IPS DF 19.7 (cell line): Measurements from ENCODE around the gene ZNF512B.
"Not testable (repeated sequence)": the region's sequence is repeated elsewhere in the genome, so short reads cannot be mapped to it uniquely, and the experiment has no call there.

Source experiments
- DNase-seq: peaks from one replicate; pipeline ENCODE4 v3.0.0-alpha.2; 2013; ENCODE audit warnings: low read depth, low spot score

ZNF512B gene, protein sequence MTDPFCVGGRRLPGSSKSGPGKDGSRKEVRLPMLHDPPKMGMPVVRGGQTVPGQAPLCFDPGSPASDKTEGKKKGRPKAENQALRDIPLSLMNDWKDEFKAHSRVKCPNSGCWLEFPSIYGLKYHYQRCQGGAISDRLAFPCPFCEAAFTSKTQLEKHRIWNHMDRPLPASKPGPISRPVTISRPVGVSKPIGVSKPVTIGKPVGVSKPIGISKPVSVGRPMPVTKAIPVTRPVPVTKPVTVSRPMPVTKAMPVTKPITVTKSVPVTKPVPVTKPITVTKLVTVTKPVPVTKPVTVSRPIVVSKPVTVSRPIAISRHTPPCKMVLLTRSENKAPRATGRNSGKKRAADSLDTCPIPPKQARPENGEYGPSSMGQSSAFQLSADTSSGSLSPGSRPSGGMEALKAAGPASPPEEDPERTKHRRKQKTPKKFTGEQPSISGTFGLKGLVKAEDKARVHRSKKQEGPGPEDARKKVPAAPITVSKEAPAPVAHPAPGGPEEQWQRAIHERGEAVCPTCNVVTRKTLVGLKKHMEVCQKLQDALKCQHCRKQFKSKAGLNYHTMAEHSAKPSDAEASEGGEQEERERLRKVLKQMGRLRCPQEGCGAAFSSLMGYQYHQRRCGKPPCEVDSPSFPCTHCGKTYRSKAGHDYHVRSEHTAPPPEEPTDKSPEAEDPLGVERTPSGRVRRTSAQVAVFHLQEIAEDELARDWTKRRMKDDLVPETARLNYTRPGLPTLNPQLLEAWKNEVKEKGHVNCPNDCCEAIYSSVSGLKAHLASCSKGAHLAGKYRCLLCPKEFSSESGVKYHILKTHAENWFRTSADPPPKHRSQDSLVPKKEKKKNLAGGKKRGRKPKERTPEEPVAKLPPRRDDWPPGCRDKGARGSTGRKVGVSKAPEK

DNA sequence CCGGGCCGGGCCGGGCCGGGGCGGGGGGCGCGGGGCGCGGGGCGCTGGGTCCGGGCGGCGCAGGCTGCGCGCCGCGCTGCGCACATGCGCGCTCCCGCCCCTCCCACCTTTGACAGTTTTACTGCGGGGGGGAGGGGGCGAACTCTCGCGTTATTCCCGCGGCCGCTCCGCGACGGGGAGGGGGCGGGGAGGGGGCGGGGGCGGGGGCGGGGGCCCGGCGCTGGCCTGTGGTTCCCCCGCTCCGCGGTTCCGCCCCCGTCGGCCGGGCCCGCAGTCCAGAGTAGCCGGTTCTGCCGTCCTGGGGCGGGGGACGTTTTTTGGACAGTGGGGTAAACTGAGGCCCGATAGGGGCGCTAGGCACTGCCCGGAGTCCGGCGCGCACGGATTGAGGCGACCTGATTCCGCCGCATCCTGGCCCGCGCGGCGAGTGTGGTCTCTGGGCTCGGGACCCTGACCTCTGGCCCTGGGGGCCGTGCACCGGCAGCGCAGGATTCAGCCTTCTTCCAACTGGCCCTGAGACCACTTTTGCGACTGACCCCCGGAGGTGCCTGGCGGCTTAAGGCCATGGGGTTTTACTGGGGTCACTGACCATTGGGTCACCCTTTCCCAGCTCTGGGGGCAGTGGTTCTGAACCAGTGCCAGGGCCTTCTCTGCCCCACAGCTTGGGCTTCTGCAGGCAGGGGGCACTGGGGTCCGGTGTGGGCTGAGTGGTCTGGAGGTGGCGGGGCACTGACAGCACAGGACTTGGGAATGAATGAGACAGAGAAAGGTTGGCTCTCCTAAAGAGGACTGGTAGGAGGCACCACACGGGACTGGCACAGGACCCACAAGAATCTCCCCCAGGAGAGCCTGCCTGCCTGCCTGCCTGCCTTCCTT lies at the start of gene ZNF512B:
Gene ZNF512B, minus strand, starts transcription at position 93 of the 876 bp plus-strand sequence. CDS start 1,980 bp downstream, outside the sequence.
- DNase-seq: no peak

DNA sequence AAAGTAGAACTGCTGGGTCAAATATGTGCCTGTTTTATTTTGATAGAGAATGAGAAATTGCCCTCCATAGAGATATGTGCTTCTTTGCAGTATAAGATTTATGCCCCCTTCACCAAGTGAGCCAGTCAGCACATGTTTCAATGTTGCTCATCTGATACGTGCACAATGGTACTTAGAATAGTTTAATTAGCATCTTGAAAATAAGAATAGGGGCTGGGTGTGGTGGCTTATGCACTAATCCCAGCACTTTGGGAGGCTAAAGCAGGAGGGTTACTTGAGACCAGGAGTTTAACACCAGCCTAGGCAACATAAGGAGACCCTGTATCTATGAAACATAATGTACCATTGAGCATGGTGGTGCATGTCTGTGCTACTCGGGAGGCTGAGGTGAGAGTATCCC lies 45.9 kb upstream of the ZNF512B start:
- DNase-seq: no peak

DNA sequence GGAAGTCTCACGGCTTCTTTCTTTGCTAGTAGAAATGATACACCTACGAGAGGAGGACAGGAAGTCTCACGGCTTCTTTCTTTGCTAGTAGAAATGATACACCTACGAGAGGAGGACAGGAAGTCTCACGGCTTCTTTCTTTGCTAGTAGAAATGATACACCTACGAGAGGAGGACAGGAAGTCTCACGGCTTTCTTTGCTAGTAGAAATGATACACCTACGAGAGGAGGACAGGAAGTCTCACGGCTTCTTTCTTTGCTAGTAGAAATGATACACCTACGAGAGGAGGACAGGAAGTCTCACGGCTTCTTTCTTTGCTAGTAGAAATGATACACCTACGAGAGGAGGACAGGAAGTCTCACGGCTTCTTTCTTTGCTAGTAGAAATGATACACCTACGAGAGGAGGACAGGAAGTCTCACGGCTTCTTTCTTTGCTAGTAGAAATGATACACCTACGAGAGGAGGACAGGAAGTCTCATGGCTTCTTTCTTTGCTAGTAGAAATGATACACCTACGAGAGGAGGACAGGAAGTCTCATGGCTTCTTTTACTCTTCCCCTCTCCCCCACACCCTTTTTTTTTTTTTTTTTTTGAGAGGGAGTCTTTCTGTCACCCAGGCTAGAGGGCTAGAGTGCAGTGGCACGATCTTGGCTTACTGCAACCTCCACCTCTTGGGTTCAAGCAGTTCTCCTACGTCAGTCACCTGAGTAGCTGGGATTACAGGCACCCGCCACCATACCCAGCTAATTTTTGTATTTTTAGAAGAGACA lies 42.8 kb upstream of the ZNF512B start:
- DNase-seq: not testable (repeated sequence)

DNA sequence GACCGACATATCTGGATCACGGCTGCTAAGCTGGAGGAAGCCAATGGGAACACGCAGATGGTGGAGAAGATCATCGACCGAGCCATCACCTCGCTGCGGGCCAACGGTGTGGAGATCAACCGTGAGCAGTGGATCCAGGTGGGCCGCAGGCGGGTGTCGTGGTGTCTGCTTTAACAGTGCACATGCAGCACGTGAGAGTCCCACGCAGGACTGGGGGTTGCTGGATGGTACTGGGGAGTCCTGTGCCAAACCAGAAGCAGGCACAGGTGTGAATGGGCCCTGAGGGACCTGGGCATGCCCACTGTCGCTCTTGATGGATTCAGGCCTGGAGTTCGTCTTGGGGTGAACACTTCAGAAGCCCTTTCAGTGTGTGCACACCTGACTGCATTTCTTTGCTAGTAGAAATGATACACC lies 41.6 kb upstream of the ZNF512B start:
- no peak for DNase-seq

DNA sequence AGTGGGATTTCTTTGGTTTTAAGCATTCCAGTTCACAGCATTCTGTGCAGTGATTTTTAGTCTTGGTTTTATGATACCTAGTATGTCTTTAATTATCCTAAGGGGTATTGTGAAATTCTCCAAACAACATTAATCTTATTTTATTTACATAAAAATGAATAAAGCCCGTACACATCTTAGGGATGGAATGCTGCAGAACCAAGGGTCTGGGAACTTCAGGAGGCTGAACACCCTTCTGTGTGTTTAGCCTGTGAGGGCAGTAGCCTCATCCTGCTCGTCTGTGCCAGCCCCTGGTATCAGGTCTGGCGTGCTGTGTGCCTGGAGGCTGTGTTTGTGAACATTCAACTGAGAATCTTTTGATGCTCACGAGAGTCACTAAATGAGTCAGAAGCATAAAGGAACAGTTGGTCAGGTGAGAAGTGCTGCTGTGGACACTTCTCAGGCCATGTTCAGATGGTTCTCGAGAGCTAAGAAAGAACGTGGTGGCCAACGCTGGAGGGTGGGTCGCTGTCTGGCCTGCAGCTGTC lies 41.0 kb upstream of the ZNF512B start:
- DNase-seq: no peak

DNA sequence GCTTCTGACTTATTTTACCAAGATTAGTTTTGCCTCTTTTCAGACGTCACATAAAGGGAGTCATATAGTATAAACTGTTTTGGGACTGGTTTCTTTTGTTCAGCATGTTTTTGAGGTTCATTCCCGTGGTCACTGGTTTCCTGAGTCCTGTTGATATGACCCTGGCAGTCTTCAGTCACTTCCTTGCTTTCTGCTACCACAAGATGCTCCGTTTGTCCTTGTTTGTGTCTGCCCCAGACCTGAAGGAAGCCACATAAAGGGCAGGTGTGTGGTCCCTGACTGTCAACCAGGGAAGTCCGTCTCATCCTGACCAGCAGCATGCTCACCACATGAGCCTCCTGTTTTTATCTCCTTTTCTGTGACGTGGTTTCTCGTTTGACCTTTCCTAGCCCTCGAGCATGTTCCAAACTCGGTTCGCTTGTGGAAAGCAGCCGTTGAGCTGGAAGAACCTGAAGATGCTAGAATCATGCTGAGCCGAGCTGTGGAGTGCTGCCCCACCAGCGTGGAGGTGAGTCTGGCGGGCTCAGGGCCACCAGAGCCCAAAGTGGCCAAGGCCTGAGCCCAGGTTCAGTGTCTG lies 40.2 kb upstream of the ZNF512B start:
- no peak for DNase-seq

DNA sequence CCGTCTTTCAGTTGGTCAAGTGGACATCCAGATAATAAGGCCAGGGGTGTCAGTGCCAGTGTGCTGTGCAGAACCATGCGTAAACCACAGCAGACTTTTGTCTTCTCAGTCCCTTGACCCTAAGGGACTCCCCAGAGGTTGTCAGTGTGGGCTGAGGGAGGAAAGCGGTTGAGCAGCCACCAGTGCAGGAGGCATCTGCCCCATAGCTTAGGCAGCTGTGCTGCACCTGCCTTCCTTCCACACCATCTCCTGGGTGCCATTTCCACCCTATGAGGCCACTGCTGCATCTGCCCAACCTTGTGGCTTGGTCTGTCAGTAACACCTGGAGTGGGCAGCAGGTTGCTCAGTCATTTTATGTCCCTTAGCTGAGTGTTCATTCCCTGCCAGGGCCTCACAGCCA lies 37.2 kb upstream of the ZNF512B start:
- no peak for DNase-seq

DNA sequence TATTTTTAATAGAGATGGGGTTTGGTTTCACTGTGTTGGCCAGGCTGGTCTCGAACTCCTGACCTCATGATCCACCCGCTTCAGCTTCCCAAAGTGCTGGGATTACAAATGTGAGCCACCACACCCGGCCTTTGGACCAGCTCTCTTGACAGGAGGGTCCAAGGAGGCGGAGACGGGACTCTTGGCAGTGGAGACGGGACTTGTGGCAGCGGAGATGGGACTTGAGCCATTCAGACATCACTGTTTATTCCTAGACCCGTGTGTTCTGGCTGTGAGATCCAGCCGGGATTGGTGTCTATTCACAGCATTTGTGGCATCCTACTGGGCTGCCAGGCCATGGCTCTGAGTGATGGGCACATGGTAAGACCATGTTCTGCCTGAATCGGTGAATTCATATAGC lies 36.8 kb upstream of the ZNF512B start:
- DNase-seq: no peak

DNA sequence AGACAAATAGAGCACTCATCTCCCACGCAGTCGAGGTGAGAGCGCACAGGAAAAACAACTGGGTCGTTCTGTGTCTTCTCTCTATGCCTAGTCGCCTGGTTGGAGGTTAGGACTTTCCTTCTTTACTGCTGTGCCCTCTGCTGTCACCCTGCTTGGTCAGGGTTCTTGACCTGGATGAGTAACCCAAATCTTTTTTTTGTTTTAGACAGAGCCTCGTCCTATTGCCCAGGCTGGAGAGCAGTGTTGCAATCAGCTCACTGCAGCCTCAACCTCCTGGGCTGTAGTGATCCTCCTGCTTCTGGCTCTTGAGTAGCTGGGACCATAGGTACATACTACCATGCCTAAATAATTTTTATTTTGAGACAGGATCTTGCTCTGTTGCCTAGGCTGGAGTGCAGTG lies 35.7 kb upstream of the ZNF512B start:
- no peak for DNase-seq

DNA sequence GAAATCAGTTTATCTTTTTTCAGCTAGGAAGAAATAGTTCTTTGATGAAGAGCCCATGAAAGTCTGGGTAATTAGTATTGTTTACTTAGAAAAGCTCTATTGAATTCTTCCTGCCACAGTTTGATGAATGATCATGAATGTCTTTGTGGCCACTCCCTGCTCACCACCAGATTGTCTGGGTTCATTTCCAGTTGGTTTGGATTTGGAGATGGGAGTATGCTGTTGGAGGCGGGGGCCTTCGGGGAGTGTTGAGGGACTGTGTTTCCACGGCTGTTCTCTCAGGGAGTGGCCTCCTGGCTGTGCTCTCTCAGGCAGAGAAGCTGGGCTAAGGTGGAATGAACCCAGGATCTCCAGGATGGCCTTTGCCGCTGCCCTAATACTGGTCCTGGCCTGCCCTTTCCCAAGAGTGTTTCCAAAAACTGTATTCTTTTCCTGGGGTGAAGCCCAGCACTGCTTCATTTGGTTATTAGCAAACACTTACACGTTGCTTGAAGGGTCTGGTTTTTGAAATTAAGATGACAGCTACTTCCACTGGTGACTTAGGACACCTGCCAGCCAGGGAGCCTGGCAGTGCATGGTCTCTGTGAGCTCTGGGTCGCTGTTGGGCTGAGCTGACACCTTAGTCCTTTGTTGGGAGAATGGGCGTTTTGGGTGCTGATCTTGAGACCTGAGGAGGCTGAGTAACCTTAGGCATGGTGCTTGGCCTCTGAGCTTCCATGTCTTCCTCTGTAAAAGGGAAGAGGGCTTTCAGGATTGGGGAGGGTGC lies 34.4 kb upstream of the ZNF512B start:
- DNase-seq: no peak

DNA sequence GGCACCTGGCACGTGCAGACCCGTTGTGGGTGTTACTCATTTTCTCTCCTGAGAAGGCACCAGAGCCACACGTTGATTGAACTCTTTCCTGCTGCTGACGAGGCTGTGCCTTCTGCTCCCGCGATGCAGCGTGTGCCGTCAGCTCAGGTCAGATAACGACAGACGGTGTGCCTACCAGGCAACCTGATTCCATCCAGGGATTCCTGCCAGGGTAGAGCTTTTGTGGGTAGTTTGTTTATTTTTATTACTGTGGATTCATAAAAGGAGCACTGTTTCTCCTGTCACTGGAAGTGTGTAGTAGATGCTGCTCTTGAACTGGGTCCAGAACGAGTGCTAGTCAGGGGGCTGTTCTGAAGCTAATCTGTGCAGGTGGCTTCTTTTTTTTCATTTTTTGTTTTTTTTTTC lies 31.9 kb upstream of the ZNF512B start:
- DNase-seq: no peak

DNA sequence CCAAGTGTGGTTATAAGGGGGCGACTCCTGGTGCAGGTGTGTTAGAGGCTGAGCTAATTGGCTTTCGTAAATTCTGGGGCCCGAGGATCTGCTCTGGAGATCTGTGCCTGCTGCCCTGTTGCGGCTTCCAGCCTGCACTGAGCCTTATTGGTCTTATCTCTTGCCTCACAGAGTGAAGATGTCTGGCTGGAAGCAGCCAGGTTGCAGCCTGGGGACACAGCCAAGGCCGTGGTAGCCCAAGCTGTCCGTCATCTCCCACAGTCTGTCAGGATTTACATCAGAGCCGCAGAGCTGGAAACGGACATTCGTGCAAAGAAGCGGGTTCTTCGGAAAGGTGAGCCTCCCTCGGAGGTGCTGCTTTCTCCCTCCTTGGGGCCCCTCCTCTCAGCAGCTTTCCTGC lies 31.2 kb upstream of the ZNF512B start:
- DNase-seq: no peak

DNA sequence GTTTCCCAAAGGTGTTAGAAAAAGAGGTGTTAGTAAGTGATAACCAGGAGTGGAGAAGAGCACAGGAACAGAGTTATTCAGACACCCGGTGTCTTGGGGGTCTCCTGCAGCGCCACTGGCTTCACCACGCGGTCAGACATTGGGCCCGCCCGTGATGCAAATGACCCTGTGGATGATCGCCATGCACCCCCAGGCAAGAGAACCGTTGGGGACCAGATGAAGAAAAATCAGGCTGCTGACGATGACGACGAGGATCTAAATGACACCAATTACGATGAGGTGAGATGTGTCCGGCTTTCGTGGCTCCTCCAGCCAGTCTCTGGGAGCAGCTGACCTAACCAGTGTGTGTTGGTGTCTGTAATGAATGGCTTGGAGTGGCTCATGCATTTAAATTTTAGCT lies 13.2 kb upstream of the ZNF512B start:
- DNase-seq: no peak

DNA sequence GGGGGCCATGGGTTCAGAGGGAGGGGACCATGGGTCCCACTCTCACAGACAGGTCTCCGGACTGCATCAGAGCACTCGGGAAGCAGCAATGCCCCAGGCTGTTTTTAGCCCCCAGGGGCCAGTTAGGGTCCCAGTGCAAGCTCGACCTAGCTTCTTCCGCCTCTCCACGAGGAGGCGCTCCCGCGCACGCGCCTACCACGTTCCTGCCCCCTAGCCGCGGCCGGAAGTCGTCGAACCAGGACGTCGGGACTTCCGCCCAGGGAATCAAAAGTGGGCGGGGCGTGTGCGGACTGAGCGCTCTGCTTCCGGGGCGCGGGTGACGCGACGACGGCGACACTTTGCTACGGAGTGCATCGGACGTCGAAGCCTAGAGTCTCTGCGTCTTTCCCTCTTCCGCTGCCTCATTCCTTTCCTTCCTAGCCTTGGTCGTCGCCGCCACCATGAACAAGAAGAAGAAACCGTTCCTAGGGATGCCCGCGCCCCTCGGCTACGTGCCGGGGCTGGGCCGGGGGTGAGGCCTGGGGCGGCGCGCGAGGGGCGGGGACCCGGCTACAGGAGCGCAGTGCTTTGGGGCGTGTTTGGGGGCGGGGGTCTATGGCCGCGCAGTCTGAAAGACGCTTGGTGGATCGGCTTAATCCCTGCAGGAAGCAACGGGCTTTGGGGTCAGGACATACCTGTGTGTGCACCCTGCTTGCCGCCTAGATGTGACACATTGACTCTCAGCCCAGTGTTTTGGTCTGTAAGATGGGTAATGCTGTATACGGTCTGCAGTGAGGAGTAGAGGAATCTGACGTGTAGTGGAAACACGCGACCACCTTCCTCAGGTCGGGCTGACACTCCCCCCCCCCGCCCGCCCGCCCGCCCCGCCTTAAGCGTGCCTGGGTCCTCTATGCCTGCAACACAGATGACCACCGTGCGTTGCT lies 11.3 kb upstream of the ZNF512B start, which contains the start of gene PRPF6:
Gene PRPF6, plus strand, starts transcription at position 327 of the 923 bp plus-strand sequence. Its CDS starts 114 bp downstream, at position 441.
- DNase-seq: peak; percentile 80

DNA sequence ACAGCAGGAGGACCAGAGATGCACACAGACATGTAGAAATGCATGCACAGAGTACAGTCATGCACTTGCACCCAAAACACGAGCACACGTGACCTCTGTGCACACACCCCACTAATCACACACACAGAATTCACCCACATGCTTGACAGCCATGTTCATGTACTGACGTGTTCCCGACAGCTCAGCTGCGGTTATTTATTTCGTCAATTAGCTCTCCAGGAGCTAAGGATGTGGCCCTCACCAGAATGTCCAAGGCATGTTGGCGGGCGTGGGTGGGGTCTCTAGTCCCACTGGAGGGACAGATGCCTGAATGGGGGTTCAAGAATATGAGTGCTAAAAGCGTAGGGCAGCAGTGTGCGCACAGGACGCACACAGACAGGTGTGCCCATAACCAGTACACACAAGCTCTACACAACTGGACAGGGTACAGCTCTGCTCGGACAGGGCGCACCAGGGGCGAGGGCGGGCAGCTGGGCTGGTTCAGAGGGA lies 10.6 kb upstream of the ZNF512B start:
- no peak for DNase-seq

DNA sequence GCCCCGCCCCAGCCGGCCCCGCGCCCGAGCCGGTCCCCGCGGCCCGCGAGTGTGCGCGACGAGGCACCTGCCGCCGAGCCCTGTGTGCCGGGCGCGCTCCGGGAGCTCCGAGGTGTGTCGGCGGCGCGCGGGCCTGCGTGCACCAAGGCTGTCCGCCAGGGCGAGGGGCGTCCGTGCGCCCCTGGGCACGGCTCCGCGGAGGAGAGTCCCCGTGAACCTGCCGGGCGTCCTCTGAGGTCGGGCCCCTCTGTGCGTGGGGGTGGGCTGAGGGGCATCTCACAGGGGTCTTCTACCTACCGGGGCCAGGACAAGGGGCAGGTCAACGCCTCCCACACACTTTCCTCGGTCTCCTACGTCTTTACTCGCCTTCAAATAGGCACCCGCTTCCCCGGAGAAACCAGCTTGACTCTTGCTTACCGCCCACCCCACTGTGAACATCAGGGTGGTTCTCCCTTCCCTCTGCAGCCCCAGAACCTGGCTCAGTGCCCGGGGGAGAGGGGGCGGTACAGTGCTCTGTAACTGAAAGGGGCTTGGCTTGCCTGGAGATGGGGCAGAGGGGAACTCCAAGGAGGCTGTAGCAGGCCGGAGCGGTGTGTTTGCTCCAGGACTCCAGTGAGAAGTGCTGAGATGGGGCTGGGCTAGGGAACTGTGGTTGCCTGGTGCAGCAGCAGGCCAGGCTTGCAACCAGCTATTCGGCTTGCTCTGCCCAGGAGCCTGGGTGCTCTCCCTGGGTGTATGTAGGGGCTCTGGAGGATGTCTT lies 10.0 kb upstream of the ZNF512B start, which contains the start of gene SAMD10:
Gene SAMD10, minus strand, starts transcription at position 86 of the 760 bp plus-strand sequence. CDS start 175 bp downstream, outside the sequence.
- no peak for DNase-seq

DNA sequence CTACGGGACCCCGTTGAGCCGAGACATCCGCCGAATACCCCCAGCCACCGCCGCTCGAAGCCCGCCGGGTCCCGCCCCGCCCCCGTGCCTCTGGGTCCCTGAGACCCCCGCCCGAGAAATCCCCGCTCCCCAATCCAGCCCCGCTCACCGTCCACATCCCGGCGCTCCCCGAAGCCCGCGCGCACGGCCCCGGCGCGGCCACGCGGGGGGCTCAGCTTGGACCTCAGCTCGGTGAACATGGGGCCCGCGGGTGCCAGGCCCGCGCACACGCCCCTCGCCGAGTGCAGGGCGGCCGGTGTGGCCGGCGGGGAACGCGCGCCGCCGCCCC lies 9.5 kb upstream of the ZNF512B start:
- no peak for DNase-seq
